ENCODE results near the gene HTR4. TPM values are rescaled to one million over a fixed set of nuclear protein-coding genes. Genes with fewer than 3 reads are reported as not detected.

HTR4 gene
- polyA plus RNA-seq, 2 of the 4 experiments (the other 2 are of a cell fraction): not detected

- ChIA-PET CTCF (no interaction called here), POLR2A (no interaction called here)
- no peak overlapping the region for H3K27ac ChIP-seq
- H3K9me3 ChIP-seq: no peaks in the 10 kb centered on the region
- H3K4me3 ChIP-seq: no peak overlapping the region
- TF ChIP-seq MYC (IDR thresholded peaks at IDR 0.05; ENCODE audit: borderline replicate concordance, low read length) (no peak), PHF8 (IDR thresholded peaks at IDR 0.05; ENCODE audit: borderline replicate concordance, low read depth) (no peak), HDAC2 (IDR thresholded peaks at IDR 0.05) (no peak), SMC3 (IDR thresholded peaks at IDR 0.05) (no peak), HOXA7 (CRISPR knock-in tag; IDR thresholded peaks at IDR 0.05) (no peak), POLR2A (IDR thresholded peaks at IDR 0.05; ENCODE audit: low read length) (no peak), HOXB13 (CRISPR knock-in tag; IDR thresholded peaks at IDR 0.05; ENCODE audit: low read depth) (no peak), RFX5 (IDR thresholded peaks at IDR 0.05) (no peak)
- TF ChIP-seq, protein P1, sequence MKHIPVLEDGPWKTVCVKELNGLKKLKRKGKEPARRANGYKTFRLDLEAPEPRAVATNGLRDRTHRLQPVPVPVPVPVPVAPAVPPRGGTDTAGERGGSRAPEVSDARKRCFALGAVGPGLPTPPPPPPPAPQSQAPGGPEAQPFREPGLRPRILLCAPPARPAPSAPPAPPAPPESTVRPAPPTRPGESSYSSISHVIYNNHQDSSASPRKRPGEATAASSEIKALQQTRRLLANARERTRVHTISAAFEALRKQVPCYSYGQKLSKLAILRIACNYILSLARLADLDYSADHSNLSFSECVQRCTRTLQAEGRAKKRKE (CRISPR knock-in tag; IDR thresholded peaks at IDR 0.05; ENCODE audit: low read depth): no peak
- WGBS (ENCODE audit: missing lambda C conversion rate): 0% methylated on average over 3 of the region's 3 CpGs
- no peak overlapping the region for H3K4me2 ChIP-seq
- DNase-seq (ENCODE audit: low read depth in 1 of 2, low spot score in 1 of 2) (no peak), ATAC-seq (no peak), FAIRE-seq (no peak)
- H3K4me1 ChIP-seq: no peaks in the 10 kb centered on the region
Observed at GRCh38 chr5:148619484-148619883, 34.8 kb downstream of the HTR4 start.

DNA sequence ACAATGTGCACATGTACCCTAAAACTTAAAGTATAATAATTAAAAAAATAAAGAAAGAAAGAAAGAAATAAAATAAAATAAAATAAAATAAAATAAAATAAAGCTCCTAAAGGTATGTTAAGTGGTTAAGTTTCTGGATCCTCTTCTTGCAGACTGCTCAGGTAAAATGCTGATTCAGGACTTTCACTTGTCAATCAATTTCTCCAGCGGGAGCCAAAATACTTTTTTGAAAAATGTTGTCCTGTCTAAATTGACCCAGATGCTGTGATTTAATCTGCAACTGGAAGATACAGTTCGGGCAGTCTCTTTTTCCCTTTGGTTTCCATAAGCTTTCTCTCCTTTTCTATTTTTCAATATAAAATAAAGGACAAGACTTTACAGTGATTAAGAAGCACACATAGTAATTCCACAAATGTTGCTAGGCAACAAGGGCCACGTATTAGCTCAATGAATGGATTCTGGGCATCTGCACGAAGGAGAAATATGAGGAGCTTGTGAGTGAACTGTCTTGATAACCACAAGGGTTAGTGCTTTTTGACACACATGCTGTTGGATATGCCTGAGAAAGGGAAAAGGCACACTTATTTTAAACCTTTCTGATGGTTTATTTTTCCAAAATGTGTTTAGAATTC is 38.6 kb downstream of the HTR4 start:
- Histone ChIP-seq H3K27ac (no peak overlapping the region), H3K4me1 (no peaks in the 10 kb centered on the region), H3K9me3 (no peaks in the 10 kb centered on the region), H3K4me2 (no peak overlapping the region), H3K4me3 (no peak overlapping the region)
- ATAC-seq: no peak
- no peak for FAIRE-seq
- WGBS (ENCODE audit: missing lambda C conversion rate): 4% methylated on average over 4 of the region's 4 CpGs
- DNase-seq (ENCODE audit: low read depth in 1 of 2, low spot score in 1 of 2): no peak
- POLR2A ChIA-PET: no interaction called here
- no peak for TF ChIP-seq CHD4 (IDR thresholded peaks at IDR 0.05; ENCODE audit: borderline replicate concordance)
- TF ChIP-seq MAFK (IDR thresholded peaks at IDR 0.05; ENCODE audit: partially characterized antibody): peak; percentile 59
- CTCF ChIA-PET: interaction anchor here (1.0 kb wide), 1 partner anchor 115 kb away, joined by 3 read pairs; no protein-coding TSS in a partner anchor

- CTCF ChIA-PET: no interaction called here
- no peak overlapping the region for H3K4me3 ChIP-seq
- ATAC-seq (no peak), DNase-seq (ENCODE audit: low read depth in 1 of 2, low spot score in 1 of 2) (no peak), FAIRE-seq (no peak)
- H3K4me1 ChIP-seq: no peaks in the 10 kb centered on the region
- no peak for TF ChIP-seq HOXA7 (CRISPR knock-in tag; IDR thresholded peaks at IDR 0.05)
- no peak for TF ChIP-seq JUNB (IDR thresholded peaks at IDR 0.05)
- TF ChIP-seq JUN (IDR thresholded peaks at IDR 0.05): no peak
- no peak for TF ChIP-seq POLR2A (IDR thresholded peaks at IDR 0.05; ENCODE audit: low read length)
- TF ChIP-seq, protein P2, sequence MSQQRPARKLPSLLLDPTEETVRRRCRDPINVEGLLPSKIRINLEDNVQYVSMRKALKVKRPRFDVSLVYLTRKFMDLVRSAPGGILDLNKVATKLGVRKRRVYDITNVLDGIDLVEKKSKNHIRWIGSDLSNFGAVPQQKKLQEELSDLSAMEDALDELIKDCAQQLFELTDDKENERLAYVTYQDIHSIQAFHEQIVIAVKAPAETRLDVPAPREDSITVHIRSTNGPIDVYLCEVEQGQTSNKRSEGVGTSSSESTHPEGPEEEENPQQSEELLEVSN (IDR thresholded peaks at IDR 0.05; ENCODE audit: borderline replicate concordance, low read depth): no peak
- TF ChIP-seq RFX5 (IDR thresholded peaks at IDR 0.05): no peak
- TF ChIP-seq REST (IDR thresholded peaks at IDR 0.05): no peak
- TF ChIP-seq EHMT2 (IDR thresholded peaks at IDR 0.05; ENCODE audit: low read depth): no peak
- no peak for TF ChIP-seq RAD21 (conservative IDR thresholded peaks at IDR 0.05 in 1 of 2, IDR thresholded peaks at IDR 0.05 in 1 of 2)
- TF ChIP-seq SMC3 (IDR thresholded peaks at IDR 0.05): no peak
- no peak for TF ChIP-seq RNF2 (IDR thresholded peaks at IDR 0.05; ENCODE audit: borderline replicate concordance, low read depth)
- TF ChIP-seq NFE2L2 (conservative IDR thresholded peaks at IDR 0.05; ENCODE audit: low read length): no peak
- no peak for TF ChIP-seq HOXB5 (CRISPR knock-in tag; IDR thresholded peaks at IDR 0.05)
- TF ChIP-seq CHD4 (IDR thresholded peaks at IDR 0.05; ENCODE audit: borderline replicate concordance): no peak
- TF ChIP-seq CHD2 (IDR thresholded peaks at IDR 0.05; ENCODE audit: low read length, partially characterized antibody): no peak
- TF ChIP-seq CBX2 (IDR thresholded peaks at IDR 0.05; ENCODE audit: borderline replicate concordance, low read depth): no peak
- no peak for TF ChIP-seq FOSL2 (IDR thresholded peaks at IDR 0.05)
- TF ChIP-seq FOSL2 (CRISPR knock-in tag; IDR thresholded peaks at IDR 0.05): no peak
- TF ChIP-seq NR3C1 (IDR thresholded peaks at IDR 0.05): no peak
- POLR2A ChIA-PET: no interaction called here
- no peak overlapping the region for H3K4me2 ChIP-seq
- no peak overlapping the region for H3K27ac ChIP-seq
- H3K9me3 ChIP-seq: no peaks in the 10 kb centered on the region
Observed at GRCh38 chr5:148607406-148607805, 46.9 kb downstream of the HTR4 start.
